HG03439 (cell line): ENCODE measurements around the gene HERC5.
"Not testable (repeated sequence)": the region's sequence is repeated elsewhere in the genome, so short reads cannot be mapped to it uniquely, and the experiment has no call there.

ENCODE experiments used
- ATAC-seq: cut with Tn5 transposase; IDR thresholded peaks from one replicate; pipeline ENCODE4 v1.9.1; 2021; ENCODE audit warnings: mild to moderate bottlenecking, moderate library complexity; ENCODE audit not compliant: unreplicated experiment

The HERC5 gene

DNA sequence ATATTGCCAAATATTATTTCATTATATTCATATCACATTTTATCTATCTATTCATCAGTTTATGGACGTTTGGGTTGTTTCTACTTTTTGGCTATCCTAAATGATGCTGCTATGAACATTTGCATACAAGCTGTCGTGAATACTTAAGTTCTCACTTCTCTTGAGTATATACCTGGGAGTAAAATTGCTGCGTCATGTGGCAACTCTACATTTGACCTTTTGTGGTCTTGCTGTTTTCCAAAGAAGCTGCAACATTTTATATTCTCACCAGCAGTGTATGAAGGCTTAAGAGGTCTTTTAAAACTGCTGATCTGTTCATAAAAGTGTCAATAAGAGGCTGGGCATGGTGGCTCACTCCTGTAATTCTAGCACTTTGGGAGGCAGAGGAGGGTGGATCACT is 60.9 kb downstream of the HERC5 start:
- ATAC-seq = no peak

DNA sequence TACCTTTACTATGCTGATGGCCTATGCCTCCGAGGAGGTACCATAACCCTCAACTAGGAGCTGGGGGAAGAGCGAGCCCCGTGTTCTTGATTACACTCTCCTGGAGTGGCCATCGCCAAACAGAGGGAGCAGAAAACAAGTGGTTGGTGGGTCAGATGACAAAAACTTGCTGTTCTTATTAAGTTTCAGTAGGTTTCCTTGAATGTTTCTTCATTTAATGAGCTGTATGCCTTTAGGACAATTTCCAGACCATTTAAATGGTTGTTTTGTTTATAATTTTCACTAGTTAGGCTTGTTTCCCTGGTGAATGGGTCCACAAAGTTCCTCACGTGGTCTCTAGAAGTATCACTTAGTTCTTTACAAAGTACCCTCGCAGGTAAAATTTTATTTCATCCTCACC is 62.0 kb downstream of the HERC5 start:
- ATAC-seq = no peak

DNA sequence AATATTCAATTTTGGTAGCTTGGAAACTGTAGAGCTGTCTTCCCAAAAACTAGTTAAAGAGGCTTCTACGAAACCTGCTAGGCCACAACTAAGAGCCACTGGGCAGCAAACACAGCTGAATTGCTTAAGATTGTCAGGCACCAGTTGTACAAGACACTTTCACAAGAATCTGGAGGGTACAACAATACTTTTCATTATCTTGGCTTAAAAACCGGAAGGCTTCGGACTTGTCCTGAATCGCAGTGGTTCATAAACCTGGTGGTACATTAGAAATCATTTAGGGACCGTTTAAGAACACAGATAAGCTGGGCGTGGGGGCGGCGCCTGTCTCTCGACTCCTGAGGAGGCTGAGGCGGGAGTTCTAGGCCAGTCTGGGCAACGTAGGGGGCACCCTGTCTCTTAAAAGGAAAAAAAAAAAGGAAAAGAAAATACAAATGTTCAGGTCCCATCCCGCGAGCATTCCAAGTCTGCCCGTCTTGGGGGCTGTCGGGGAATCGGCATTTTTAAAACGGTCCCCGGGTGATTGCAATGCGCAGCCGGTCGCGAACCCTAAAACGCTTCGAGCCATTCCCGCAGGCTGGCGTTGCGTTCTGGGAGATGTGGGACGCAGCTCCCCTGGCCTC is 65.9 kb downstream of the HERC5 start:
- ATAC-seq = peak; percentile 23

DNA sequence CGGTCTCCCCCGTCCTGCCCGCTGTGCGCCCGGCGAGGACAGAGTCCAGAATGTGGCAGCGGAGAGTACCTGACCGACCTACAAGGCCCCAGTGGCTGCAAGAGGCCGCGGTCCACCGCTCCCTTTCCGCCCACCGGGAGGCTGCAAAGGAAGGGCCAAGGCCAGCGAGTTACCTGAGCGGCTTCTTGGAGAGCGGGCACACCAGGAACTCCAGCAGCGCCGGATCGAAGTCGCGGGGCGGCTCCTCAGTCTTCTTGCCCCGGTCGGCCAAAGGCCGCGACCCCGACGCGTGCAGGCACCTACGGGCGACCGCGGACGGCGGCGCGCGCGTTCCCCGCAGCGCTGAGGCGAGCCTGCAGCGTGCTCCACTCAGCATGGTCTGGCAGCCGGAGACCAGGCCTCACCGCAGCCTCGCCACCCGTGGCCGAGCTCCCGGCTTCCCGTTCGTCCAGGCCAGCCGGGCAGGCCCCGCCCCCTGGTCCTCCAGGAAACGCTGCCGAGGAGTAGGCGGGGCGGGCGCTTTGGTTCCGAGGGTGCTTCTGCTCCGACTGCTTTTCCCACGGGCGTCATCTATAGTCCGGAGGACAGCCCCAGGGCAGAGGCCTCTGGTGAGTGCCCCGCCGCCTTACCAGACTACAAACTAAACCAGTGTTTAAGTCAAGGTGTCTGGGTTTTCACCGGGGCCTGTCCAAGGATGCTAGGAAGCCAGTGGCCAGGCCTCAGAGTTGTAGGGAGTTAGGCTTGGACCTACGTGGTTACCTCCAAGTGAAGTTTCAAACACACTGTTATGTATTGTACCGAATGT is 66.6 kb downstream of the HERC5 start, which contains the start of gene PYURF:
TSS of gene PYURF (minus strand) at position 452 of the 805 bp plus-strand sequence. CDS start at position 376, 76 bp downstream.
- peak; percentile 67 for ATAC-seq

DNA sequence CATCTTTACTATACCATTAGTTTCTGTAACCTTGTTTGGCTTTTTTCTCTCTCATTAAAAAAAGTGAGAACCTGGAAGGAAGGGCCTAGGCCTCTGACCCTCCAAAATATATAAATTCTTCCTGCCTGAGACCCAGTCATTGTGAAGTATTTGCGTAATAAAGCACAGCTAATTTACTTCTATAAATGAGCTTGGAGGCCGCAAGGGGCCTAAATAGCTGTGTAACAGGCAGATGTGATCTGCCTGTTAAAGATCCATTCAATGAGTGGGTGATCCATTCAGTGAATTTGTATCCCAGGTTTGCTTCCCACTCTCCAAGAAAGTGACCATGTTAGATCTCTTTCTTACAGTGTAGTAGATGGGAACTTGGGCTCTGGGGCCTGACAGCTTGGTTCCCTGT is 67.3 kb downstream of the HERC5 start:
- ATAC-seq = no peak

DNA sequence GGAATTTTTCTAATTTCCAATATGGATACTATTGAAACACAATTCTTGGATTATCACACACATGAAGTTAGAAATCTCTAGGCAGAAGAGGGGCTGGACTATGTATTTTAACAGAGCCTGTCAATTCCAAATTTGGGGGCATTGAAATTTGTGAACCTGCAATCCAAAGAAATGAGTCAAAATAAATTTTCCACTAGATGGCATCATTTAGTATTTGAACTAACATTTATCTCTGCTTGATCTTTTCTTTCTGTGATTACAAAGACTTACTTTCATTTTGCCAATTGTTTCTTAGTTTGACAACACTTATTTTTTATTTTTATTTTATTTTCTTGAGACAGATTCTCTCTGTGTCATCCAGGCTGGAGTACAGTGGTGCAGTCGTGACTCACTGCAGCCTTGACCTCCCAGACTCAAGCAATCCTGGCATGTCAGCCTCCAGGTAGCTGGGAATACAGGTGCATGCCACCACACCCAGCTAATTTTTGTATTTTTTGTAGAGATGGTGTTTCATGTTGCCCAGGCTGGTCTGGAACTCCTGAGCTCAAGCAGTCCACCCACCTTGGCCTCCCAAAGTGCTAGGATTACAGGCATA is 69.4 kb downstream of the HERC5 start:
- no peak for ATAC-seq

DNA sequence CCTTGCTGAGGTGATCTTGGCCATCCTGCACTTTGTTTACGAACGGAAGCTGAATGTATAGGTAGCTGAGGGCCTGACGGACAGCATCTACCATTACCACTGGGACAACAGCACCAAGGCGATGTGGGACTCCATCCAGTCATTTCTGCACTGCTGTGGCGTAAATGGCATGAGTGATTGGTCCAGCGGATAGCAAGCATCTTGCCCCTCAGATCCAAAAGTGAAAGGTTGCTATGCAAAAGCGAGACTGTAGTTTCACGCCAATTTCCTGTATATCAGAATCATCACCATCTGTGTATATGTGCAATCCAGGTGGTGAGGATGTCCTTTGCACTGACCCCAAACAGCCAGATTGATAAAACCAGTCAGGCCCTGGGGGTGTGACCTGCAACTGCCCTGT is 70.9 kb downstream of the HERC5 start:
- ATAC-seq = peak; percentile 54

DNA sequence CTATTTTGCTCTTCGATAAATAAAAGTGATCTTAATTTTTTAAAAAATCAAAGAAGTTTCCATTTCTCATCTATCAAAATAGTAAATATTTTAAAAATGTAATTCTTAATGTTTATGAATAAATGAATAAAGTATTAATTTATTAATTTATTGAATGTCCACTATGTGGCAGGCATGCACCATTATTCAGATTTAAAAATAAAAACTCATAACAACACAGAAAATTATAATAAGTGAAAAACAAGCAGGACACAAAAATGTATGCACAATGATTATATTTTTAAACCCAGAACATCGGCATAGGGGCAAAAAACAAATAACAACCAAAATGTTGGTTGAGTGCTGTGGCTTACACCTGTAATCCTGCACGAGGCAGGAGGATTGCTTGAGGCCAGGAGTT is 71.9 kb downstream of the HERC5 start:
- no peak for ATAC-seq

DNA sequence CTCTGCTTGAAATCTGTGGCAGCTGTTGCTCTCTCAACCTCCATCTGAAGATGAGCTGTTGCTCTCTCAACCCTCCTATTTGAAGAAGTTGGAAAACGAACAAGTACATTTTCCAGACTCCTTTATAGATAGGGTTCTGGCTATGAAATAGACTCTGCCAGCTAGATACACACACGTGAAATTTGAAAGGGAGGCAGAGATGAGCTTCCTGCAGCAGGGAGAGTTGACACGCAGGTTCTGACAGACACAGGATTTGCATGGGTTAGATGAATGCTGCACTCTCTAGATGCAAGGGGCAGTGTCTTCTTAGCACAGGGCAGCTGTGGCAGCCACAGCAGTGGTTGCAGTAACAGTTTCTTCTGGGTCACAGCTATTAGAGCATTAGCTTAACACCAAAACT is 74.6 kb downstream of the HERC5 start:
- no peak for ATAC-seq

DNA sequence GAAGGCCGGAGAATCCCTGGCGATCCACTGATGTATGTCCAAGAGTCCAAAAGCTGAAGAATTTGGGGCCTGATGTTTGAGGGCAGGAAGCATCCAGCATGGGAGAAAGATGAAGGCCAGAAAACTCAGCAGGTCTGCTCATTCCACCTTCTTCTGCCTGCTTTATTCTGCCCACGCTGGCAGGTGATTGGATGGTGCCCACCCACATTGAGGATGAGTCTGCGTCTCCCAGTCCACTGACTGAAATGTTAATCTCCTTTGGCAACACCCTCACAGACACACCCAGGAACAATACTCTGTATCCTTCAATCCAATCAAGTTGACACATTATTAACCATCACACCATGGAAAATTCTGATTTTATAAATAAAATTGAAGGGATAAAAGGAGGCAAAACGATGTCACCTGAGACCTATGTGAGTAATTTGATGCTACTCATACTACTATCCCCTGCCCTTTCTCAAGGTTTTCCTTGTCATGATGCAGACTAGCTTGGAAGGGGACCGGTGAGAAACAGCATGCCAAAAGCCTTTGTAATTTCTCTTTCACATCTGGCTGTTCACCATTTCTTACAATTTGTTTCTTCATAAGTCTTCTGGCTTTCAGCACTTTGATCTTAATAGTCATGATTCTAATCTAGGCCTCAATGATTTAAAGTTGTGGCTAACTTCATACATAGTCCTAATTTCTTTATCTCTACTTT is 76.3 kb downstream of the HERC5 start:
- ATAC-seq = no peak

DNA sequence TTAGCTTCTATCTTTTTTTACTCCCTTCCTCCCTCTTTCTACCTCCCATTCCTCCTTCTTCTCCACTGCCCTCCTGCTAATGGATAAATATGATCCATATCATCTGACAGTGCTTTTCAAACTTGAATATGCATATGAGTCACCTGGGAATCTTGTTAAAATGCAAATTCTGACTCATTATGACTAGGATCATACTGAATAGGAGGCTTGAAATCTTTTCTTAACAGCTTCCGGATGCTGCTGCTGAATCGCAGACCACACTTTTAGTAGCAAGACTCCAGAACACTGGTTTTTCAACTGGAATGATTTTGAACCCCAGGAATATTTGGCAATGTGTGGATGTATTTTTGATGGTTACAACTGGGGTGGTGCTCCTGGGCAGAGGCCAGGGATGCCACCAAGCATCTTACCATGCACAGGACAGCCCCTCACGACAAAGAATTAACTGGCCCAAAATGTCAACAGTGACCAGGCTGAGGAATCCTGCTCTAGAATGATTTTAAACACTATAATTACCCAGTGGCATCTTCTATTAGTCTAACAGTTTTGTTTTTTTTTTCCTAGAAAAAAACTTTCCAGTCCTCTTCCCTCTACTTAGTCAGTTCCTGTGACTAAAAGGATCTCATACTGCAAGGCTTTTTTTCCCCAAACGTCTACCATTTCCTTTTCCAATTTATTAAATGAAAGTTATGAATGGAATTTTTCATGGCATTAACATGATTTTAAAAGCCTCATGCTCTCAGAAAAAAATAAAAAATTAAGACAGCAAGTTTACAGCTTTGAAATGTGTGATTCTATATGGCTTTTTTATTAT is 77.2 kb downstream of the HERC5 start:
- no peak for ATAC-seq

DNA sequence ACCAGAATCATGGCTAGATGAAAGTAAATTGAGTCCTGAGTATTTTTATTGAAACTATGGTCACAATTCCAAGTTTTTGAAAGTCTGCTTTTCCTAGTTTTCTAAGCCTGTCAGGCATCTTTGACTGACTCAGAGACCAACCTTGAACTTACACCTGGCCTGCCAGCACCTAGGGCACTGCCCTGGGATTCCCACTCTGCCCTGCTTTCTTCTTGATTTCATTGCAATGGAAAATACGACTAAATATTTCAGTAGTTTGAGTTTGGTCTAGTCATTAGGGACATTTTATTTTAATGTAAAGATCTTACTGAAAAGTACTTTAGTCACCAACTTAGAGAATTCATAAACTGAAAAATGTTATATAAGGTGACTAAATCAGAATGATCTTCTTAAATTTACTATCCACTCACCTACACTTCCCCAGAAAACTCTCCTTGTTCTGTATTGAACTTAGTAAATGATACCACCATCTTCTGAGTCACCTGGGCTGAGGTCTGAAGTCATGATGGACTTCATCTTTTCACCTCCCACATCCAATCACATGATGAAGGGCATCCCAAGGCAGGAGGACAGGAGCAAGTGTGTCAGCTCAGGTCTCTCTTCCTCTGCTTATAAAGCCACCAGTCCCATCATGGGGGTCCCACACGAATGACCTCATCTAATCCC is 78.3 kb downstream of the HERC5 start:
- no peak for ATAC-seq

DNA sequence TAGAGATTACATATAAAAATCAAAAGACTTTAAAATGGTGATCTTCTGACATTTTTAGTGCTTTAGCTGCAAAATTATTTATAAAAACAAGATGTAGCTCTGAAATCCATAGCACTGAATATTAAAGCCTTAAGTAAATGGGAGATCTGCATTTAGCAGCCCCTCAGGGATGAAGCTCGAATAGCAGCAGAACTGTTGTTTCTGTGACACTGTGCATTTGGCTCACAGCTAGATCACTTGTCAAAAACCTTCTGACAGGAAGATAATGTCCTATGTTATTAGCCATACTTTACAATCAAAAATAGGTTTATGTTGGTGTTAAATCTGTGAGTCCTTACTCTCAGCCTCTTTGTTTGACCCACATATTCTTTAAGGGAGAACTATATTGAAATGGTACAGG is 80.8 kb downstream of the HERC5 start:
- ATAC-seq = no peak

DNA sequence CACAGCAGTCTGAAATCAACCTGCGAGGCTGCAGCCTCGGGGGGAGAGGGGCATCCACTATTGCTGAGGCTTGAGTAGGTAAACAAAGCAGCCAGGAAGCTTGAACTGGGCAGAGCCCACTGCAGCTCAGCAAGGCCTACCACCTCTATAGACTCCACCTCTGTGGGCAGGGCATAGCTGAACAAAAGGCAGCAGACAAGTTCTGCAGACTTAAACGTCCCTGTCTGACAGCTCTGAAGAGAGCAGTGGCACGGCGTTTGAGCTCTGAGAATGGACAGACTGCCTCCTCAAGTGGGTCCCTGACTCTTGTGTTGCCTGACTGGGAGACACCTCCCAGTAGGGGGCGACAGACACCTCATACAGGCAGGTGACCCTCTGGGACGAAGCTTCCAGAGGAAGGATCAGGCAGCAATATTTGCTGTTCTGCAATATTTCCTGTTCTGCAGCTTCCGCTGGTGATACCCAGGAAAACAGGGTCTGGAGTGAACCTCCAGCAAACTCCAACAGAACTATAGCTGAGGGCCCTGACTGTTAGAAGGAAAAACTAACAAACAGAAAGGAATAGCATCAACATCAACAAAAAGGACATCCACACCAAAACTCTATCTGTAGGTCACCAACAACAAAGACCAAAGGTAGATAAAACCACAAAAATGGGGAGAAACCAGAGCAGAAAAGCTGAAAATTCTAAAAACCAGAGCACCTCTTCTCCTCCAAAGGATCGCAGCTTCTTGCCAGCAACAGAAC is 82.6 kb downstream of the HERC5 start:
- ATAC-seq = not testable (repeated sequence)

DNA sequence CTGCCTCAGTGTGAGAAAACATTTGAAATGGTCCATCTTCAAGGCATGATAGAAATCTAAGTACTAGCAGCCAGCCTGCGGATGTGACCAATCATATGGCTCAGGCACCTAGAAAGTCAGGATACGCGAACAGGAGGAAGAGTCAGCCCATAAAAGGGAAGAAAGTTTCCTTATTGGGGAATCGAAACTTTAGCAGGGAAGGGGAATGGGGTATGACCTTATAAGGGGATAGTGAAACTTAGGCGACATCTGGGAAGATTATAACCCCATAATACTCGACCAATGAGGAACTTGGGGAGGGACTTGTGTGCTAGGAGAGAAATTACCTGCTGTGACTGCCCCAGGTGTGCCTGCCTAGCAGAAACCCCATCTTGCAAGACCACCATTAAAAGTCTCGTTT is 92.9 kb downstream of the HERC5 start:
- ATAC-seq = no peak
